A673 (cell line): ENCODE data around the gene JAG1.

Source experiments
- EZH2 ChIP-seq: fragments of 200-600 bp; sonication (generic); IDR thresholded peaks from 2 replicates; pipeline ENCODE4 v1.6.1; 2017; ENCODE audit warnings: borderline replicate concordance, low read depth, mild to moderate bottlenecking, mixed read lengths, antibody characterized with exemption, low read length; ENCODE audit not compliant: poor library complexity, severe bottlenecking
- TF ChIP-seq, protein P1 (sequence below): fragments of 300-800, 200-600 bp; sonication (generic); conservative IDR thresholded peaks from 2 replicates; pipeline ENCODE4 v1.5.1; 2017; ENCODE audit warnings: low read depth, mild to moderate bottlenecking, antibody characterized with exemption, low read length, moderate library complexity, mixed read lengths

DNA sequence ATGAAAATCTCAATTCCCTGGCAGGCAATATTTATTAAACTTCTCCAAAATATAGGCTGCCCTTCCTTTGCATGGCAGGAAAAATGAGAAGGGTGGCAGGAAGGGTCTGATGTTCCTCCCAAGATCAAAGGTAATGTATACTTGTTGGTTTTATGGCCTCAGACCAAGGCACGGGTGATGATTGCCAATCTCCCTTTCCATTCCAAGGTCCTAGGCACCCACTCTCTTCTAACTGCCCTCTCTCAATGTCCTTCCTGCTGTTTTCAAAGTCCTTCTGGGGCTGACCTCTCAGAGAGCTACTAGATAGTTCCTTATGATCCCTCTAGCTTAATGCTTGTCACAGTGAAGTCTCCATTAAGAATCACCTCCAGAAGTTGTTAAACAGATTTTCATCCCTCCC, 15.6 kb upstream of the JAG1 start:
- TF ChIP-seq, protein P1, sequence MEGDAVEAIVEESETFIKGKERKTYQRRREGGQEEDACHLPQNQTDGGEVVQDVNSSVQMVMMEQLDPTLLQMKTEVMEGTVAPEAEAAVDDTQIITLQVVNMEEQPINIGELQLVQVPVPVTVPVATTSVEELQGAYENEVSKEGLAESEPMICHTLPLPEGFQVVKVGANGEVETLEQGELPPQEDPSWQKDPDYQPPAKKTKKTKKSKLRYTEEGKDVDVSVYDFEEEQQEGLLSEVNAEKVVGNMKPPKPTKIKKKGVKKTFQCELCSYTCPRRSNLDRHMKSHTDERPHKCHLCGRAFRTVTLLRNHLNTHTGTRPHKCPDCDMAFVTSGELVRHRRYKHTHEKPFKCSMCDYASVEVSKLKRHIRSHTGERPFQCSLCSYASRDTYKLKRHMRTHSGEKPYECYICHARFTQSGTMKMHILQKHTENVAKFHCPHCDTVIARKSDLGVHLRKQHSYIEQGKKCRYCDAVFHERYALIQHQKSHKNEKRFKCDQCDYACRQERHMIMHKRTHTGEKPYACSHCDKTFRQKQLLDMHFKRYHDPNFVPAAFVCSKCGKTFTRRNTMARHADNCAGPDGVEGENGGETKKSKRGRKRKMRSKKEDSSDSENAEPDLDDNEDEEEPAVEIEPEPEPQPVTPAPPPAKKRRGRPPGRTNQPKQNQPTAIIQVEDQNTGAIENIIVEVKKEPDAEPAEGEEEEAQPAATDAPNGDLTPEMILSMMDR = no peak
- TF ChIP-seq EZH2 = no peak
